B cell (primary cell): ENCODE measurements around the gene WDR86.

Experiments
- CTCF ChIP-seq: fragments of 200-600 bp; IDR thresholded peaks from one replicate; pipeline ENCODE4 v1.8.0; 2022; ENCODE audit warnings: antibody characterized with exemption, mild to moderate bottlenecking
- EZH2 ChIP-seq: IDR thresholded peaks from 2 replicates; pipeline ENCODE4 v1.6.1; 2012; ENCODE audit warnings: borderline replicate concordance, low read depth, mild to moderate bottlenecking, moderate library complexity, low read length; ENCODE audit not compliant: insufficient read depth, poor library complexity, severe bottlenecking

- no peak for TF ChIP-seq CTCF
- TF ChIP-seq EZH2: no peak
Measured at GRCh38 chr7:151435103-151435916, 25.5 kb upstream of the WDR86 start.
